Body of pancreas (tissue), 4 donors: ENCODE results near the gene BANP.

Experiments
- POLR2A ChIP-seq, 3 donors: fragments of 450-650 bp; IDR thresholded peaks; one replicate each; pipeline ENCODE4 v1.6.1; 2016; ENCODE audit warnings: antibody characterized with exemption in 3 of 3, mild to moderate bottlenecking in 2 of 3
- TF ChIP-seq, protein P1 (sequence below), 7 experiments: fragments of 450-650 bp in 4 of 7; fragments of 200-600 bp in 3 of 7; sonication (generic) in 3 of 7; IDR thresholded peaks; one replicate each; pipeline ENCODE4 v1.5.1; 2016 to 2019; ENCODE audit warnings: antibody characterized with exemption in 7 of 7

DNA sequence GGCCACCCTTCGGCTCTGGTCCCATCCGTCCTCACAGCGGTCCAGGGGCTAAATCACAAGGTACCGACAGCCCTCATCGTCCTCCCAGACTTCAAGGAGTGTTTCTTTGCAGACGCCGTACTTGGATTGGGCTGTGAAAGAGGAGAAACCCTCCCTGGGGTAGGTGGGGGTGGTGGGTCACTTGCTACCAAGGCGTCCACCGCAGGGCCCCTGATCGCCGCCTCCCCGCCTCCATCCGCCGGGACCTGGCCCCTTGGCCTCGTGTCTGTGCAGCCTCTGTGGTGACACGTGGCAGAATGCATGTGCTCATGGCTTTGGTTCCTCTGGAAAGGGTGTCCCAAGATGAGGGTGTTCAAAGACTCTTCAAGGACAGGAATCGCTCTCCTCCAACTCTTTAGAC lies 151.4 kb downstream of the BANP start:
- TF ChIP-seq, protein P1, sequence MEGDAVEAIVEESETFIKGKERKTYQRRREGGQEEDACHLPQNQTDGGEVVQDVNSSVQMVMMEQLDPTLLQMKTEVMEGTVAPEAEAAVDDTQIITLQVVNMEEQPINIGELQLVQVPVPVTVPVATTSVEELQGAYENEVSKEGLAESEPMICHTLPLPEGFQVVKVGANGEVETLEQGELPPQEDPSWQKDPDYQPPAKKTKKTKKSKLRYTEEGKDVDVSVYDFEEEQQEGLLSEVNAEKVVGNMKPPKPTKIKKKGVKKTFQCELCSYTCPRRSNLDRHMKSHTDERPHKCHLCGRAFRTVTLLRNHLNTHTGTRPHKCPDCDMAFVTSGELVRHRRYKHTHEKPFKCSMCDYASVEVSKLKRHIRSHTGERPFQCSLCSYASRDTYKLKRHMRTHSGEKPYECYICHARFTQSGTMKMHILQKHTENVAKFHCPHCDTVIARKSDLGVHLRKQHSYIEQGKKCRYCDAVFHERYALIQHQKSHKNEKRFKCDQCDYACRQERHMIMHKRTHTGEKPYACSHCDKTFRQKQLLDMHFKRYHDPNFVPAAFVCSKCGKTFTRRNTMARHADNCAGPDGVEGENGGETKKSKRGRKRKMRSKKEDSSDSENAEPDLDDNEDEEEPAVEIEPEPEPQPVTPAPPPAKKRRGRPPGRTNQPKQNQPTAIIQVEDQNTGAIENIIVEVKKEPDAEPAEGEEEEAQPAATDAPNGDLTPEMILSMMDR (IDR thresholded peaks at IDR 0.05): no peak
- no peak for TF ChIP-seq POLR2A (IDR thresholded peaks at IDR 0.05)
